Measurements from ENCODE around the gene PLXNC1. TPM values are rescaled to one million over a fixed set of nuclear protein-coding genes. Genes with fewer than 3 reads are reported as not detected.

PLXNC1 gene
- total and polyA plus RNA-seq, 2 of the 8 experiments (the other 6 are each of a cell fraction or from before 2014, with no cell fraction given): 0.83 to 2.0 TPM

- no peak for TF ChIP-seq SAP30 (IDR thresholded peaks at IDR 0.05; ENCODE audit: insufficient read depth, insufficient replicate concordance, low read length)
- no peak for TF ChIP-seq TCF12 (IDR thresholded peaks at IDR 0.05; ENCODE audit: low read depth, low read length)
Measured at GRCh38 chr12:94353130-94353529, 204.8 kb downstream of the PLXNC1 start (continued).
